ENCODE results near the gene KIF1B.

DNA sequence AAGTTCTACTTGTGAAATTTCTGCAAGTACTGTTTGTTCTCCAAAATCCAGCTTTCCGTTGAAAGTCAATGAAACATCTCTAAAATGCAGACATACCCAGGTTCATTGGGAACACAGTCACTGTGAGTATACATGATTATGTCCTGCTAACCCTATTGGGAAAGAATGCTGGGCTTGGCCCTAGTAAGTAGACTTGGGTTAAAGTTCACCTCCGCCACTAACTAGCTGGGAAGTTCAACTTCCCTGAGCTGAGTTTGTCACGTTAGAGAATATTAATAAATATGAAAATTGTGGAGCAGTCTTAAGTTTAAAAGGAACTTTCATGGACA, 178.0 kb downstream of the KIF1B start:
- TF ChIP-seq CTCF (conservative IDR thresholded peaks at IDR 0.05): no peak
- no peak for TF ChIP-seq EZH2 (IDR thresholded peaks at IDR 0.05; ENCODE audit: low read depth)
